C4-2B (cell line): ENCODE data around the gene PBRM1.
"Not testable (repeated sequence)": the region's sequence is repeated elsewhere in the genome, so short reads cannot be mapped to it uniquely, and the experiment has no call there.

ENCODE experiments used
- ZFX ChIP-seq: fragments of 450-650 bp; IDR thresholded peaks from 2 replicates; pipeline ENCODE4 v1.6.1; 2017
- TF ChIP-seq, protein P1 (sequence below): fragments of 450-650 bp; conservative IDR thresholded peaks from 2 replicates; pipeline ENCODE4 v1.5.1; 2017; ENCODE audit warnings: mild to moderate bottlenecking

DNA sequence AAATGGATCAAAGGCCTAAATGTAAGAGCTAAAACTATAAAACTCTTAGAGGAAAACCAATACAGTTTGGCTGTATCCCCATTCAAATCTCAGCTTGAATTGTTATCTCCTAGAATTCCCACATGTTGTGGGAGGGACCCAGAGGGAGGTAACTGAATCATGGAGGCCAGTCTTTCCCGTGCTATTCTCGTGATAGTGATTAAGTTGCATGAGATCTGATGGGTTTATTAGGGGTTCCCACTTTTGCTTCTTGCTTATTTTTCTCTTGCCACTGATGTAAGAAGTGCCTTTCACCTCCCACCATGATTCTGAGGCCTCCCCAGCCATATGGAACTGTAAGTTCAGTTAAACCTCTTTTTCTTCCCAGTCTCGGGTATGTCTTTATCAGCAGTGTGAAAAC, 9.5 kb downstream of the PBRM1 start:
- TF ChIP-seq, protein P1, sequence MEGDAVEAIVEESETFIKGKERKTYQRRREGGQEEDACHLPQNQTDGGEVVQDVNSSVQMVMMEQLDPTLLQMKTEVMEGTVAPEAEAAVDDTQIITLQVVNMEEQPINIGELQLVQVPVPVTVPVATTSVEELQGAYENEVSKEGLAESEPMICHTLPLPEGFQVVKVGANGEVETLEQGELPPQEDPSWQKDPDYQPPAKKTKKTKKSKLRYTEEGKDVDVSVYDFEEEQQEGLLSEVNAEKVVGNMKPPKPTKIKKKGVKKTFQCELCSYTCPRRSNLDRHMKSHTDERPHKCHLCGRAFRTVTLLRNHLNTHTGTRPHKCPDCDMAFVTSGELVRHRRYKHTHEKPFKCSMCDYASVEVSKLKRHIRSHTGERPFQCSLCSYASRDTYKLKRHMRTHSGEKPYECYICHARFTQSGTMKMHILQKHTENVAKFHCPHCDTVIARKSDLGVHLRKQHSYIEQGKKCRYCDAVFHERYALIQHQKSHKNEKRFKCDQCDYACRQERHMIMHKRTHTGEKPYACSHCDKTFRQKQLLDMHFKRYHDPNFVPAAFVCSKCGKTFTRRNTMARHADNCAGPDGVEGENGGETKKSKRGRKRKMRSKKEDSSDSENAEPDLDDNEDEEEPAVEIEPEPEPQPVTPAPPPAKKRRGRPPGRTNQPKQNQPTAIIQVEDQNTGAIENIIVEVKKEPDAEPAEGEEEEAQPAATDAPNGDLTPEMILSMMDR = not testable (repeated sequence)
- TF ChIP-seq ZFX = not testable (repeated sequence)
